Measurements from ENCODE around the gene RBM38. TPM values are rescaled to one million over a fixed set of nuclear protein-coding genes. Genes with fewer than 3 reads are reported as not detected.
"Not testable (repeated sequence)": the region's sequence is repeated elsewhere in the genome, so short reads cannot be mapped to it uniquely, and the experiment has no call there.

RBM38 gene
- total and polyA plus RNA-seq, 10 of the 15 experiments (the other 5 are each of a cell fraction or from before 2014, with no cell fraction given): 0.32 to 118 (median 25.2) TPM

- Histone ChIP-seq H3K9ac (ENCODE audit: control insufficient read depth, insufficient read depth, low read length) (no peak overlapping the region), H3K27me3 (replicated peaks in 1 of 2; ENCODE audit: control insufficient read depth in 2 of 2, insufficient read depth in 2 of 2, low read length in 1 of 2) (no peaks in the 10 kb centered on the region), H4K20me1 (ENCODE audit: control insufficient read depth, insufficient read depth) (no peaks in the 10 kb centered on the region), H3K4me1 (ENCODE audit: control insufficient read depth, insufficient read depth, low read length) (peaks cover 4% of the 10 kb centered on the region; the same call in 1 of the 2 replicates), H2AFZ (ENCODE audit: control insufficient read depth, low read depth, low read length) (no peak overlapping the region), H3K4me3 (no peak overlapping the region), H3K36me3 (ENCODE audit: control insufficient read depth in 2 of 2, insufficient read depth in 2 of 2, low read length in 1 of 2) (no peaks in the 10 kb centered on the region), H3K9me3 (replicated peaks; ENCODE audit: control insufficient read depth, insufficient read depth, low read length) (no peaks in the 10 kb centered on the region), H3K4me2 (ENCODE audit: control insufficient read depth, insufficient read depth) (no peak overlapping the region), H3K79me2 (ENCODE audit: control insufficient read depth, insufficient read depth, low read length) (peaks cover 15% of the 10 kb centered on the region), H3K27ac (ENCODE audit: control insufficient read depth, insufficient read depth) (no peak overlapping the region)
- CTCF ChIA-PET: interaction anchor here (0.6 to 3.4 kb wide), 9 partner anchors 12 to 1075 kb away, joined by 3 to 21 read pairs (median 11); no protein-coding TSS in a partner anchor
- ATAC-seq (no peak), FAIRE-seq (no peak), DNase-seq (ENCODE audit: low read depth, low spot score) (no peak)
- TF ChIP-seq ZBTB11 (CRISPR knock-in tag; IDR thresholded peaks at IDR 0.05) (no peak), SIN3A (IDR thresholded peaks at IDR 0.05; ENCODE audit: low read depth, low read length) (no peak), ELK1 (IDR thresholded peaks at IDR 0.05; ENCODE audit: low read depth, low read length) (no peak), PML (IDR thresholded peaks at IDR 0.05; ENCODE audit: low read length) (no peak), NBN (IDR thresholded peaks at IDR 0.05) (no peak)
- POLR2A ChIA-PET: no interaction called here
- no TSS peak for BruUV-seq (replicated peaks)
- in situ Hi-C loops (cut with MboI): no loop called here
- intact Hi-C loops (cut with micrococcal nuclease; ENCODE audit: unreplicated experiment): no loop called here
- SMC1A ChIA-PET (ENCODE audit: uncharacterized antibody, unreplicated experiment): no interaction called here
- RAD21 ChIA-PET (ENCODE audit: unreplicated experiment): no interaction called here
- WGBS (ENCODE audit: insufficient coverage, insufficient replicate concordance, low lambda C conversion rate, missing lambda C conversion rate): 52% methylated on average over 4 of the region's 4 CpGs
Observed at GRCh38 chr20:57347393-57347792, 43.8 kb upstream of the RBM38 start.

- H4K20me1 ChIP-seq (ENCODE audit: control insufficient read depth, insufficient read depth); H3K9me3 ChIP-seq (replicated peaks; ENCODE audit: control insufficient read depth, insufficient read depth, low read length); H3K4me2 ChIP-seq (ENCODE audit: control insufficient read depth, insufficient read depth); H3K4me3 ChIP-seq; H3K4me1 ChIP-seq (ENCODE audit: control insufficient read depth, insufficient read depth, low read length); FAIRE-seq; BruUV-seq (replicated peaks); DNase-seq (ENCODE audit: low read depth, low spot score); H3K36me3 ChIP-seq (ENCODE audit: control insufficient read depth in 2 of 2, insufficient read depth in 2 of 2, low read length in 1 of 2); in situ Hi-C loops (cut with MboI); POLR2A ChIA-PET; intact Hi-C loops (cut with micrococcal nuclease; ENCODE audit: unreplicated experiment); ATAC-seq; H3K27ac ChIP-seq (ENCODE audit: control insufficient read depth, insufficient read depth); H3K9ac ChIP-seq (ENCODE audit: control insufficient read depth, insufficient read depth, low read length); H2AFZ ChIP-seq (ENCODE audit: control insufficient read depth, low read depth, low read length); H3K27me3 ChIP-seq (replicated peaks in 1 of 2; ENCODE audit: control insufficient read depth in 2 of 2, insufficient read depth in 2 of 2, low read length in 1 of 2): not testable (repeated sequence)
- RAD21 ChIA-PET (ENCODE audit: unreplicated experiment): interaction anchor here (0.6 to 0.9 kb wide), 2 partner anchors 15 to 40 kb away, joined by 3 to 5 read pairs; no protein-coding TSS in a partner anchor
- SMC1A ChIA-PET (ENCODE audit: uncharacterized antibody, unreplicated experiment): interaction anchor here (1.5 kb wide), 1 partner anchor 145 kb away, joined by 4 read pairs; no protein-coding TSS in a partner anchor
- CTCF ChIA-PET: interaction anchor here (1.1 to 3.4 kb wide), 12 partner anchors 9 to 1500 kb away, joined by 3 to 21 read pairs (median 4); no protein-coding TSS in a partner anchor
- WGBS (ENCODE audit: insufficient coverage, insufficient replicate concordance, low lambda C conversion rate, missing lambda C conversion rate): 88% methylated on average over 24 of the region's 47 CpGs
- H3K79me2 ChIP-seq (ENCODE audit: control insufficient read depth, insufficient read depth, low read length): peaks cover 24% of the 10 kb centered on the region
Observed at GRCh38 chr20:57348200-57348921, 42.8 kb upstream of the RBM38 start.

Measured in GM12878 (cell line).